GM19452 (cell line): ENCODE results near the gene TPD52L1.
A peak's percentile ranks its signal among the peaks of the same experiment; 100 is the strongest.

Experiments
- ATAC-seq: cut with Tn5 transposase; IDR thresholded peaks from one replicate; pipeline ENCODE4 v1.9.1; 2021; ENCODE audit not compliant: unreplicated experiment

TPD52L1 gene

DNA sequence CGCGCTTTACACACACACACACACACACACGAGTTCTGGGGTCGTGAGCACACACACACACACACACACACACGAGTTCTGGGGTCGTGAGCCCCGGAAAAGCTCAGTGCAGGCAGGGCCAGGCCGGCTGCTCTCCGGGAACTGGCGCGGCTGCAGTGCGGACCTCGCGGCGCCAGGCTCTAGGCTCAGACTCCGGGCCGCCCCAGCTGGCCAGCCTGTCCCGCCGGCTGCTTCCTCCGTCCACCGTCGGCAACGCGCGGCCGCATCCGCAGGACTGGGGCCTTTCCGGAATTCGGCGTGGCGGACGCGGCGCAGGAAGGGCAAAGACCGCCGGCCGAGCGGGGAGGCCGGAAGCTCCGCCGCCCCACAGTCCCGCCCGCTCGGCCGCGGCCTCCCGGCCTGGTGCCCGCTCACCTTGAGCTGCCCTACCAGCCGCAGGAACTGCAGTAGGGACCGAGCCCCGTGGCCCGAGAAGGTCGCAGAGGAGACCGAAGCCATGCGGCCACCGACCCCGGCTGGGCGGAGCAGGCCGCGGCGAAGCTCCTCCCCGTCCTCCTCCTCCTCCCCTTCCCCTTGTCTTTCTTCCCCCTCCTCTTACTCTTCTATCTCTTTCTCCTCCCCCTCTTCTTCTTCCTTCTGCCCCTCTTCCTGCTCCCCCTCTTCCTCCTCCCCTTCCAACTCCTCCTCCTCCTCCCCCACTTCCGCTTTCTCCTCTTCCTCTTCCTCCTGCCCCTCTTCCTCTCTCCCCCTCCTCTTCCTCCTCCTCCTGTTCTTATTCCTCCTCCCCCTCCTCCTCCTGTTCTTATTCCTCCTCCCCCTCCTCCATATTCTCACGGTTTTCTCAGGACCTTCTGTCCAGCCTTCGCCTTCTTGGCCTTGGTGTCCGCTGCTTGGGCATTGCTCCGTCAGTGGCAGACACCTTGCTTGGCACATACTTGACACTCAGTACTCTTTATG lies 148.1 kb downstream of the TPD52L1 start, which contains the start of gene HDDC2:
Gene HDDC2 (minus strand): TSS at position 533 of the 957 bp plus-strand sequence. CDS start 35 bp downstream, at position 498.
- ATAC-seq = peak; percentile 82

DNA sequence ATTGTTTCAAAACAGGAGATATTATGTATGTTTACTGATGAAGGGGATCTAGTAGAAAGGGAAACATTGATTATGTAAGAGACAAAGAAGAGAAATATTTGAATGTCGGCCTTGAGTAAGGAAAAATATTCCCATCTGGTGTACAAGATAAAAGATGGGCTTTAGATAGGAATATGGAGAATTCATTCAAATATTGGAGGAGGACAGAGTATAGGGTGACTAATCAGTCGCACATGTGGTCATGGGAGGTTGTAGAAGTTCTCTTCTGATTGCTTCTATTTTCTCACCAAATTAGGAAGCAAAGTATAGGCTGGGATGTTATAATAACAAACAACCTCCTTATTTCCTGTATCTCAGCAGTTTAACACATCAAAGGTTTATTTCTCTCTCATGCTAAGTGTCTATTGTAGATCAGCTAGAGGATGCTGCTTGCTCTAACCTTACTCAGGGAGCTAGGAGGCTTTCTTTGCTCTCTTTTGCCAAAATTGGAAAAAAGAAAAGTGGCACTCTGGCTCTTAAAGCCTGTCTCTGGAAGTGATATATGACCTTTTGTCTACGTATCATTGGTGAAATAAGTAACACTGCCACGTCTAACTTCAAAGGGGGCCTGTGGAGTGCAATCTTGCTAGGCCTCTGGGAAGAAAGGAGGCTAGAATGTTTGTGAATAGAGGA lies 149.4 kb downstream of the TPD52L1 start:
- no peak for ATAC-seq

DNA sequence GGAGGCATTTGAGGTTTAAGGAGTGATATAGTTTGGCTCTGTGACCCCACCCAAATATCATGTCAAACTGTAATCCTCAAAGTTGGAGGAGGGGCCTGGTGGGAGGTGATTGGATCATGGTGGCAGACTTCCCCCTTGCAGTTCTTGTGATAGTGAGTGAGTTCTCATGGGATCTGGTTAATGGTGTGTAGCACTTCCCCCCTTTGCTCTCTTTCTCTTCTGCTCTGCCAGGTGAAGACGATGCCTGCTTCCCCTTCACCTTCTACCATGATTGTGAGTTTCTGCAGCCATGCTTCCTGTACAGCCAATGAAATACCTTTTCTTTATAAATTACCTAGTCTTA lies 149.9 kb downstream of the TPD52L1 start:
- ATAC-seq = no peak

DNA sequence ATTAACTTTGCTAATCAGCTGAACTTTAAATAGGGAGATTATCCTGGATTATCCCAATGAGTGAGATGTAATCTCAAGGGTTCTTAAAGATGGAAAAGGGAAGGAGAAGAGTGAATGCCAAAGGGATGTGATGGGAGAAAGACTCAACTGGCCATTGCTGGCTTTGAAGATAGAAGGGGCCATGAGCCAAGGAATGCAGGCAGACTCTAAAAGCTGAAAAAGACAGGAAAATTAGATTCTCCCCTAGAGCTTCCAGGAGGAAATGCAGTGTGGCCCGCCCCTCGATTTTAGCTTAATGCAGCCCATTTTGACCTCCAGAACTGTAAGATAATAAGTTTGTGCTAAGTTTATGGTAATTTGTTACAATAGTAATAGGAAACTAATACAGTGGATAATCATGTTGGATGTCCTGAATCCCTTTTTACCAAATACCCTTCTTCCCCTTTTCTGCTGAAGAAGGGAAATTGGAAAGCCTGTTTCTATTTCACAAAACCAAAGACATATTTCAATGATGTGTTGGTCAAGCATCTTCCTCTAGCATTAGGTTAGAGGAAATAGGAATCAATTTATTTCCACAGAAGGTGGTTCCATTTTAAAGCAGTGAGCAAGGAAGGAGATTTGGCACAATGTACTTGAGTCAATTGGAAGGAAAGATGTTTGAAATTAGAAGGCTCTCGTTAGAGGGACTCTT lies 151.5 kb downstream of the TPD52L1 start:
- ATAC-seq = no peak

DNA sequence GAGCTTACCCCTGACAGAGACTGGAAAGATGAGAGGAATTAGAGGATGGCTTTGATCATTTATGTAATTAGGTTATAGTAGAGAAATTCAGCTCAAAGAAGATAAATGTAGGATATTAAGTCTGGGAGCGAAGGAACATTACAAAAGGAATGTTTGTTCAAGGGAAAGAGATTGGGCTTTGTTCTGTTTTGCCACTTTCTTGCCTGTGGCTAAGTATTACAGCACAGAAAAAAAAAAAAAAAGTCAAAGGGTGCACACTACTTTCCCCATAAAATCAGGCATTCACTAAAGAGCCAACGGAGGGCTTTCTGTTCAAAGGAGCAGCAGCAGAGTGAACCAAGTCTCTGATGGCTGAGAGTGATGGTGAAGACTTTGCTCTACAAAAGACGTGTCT lies 153.2 kb downstream of the TPD52L1 start:
- ATAC-seq = no peak

DNA sequence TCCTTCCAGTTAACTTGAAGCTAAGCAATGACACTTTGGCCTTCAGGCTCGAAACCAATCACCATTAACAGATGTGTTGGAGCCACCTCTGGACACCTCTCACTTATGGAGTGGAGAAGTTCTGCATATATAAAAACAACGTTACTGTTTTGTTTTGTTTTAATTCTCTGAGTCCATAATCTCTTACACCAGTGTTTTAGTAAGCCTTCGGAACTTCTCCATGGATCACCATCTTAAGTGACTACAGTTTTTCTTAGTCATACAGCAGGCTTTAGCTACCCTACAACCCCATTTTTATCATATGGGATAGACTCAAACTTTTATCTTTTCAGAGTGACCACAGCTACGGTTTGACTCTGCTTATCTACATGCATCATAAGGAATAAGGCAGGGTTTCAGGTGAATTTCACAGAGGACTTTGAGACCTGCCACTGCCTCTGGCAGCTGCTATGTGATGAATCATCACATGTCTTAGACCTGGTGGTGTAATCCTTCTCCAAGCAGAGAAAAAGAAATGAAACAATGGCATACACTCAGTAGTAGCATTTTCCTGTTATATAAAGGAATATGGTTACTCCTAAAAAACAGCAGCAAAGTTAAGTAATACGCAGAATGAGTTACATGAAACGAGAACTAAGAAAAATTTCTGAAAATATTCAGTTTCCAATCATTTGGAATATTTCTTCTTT lies 153.7 kb downstream of the TPD52L1 start:
- ATAC-seq = no peak

DNA sequence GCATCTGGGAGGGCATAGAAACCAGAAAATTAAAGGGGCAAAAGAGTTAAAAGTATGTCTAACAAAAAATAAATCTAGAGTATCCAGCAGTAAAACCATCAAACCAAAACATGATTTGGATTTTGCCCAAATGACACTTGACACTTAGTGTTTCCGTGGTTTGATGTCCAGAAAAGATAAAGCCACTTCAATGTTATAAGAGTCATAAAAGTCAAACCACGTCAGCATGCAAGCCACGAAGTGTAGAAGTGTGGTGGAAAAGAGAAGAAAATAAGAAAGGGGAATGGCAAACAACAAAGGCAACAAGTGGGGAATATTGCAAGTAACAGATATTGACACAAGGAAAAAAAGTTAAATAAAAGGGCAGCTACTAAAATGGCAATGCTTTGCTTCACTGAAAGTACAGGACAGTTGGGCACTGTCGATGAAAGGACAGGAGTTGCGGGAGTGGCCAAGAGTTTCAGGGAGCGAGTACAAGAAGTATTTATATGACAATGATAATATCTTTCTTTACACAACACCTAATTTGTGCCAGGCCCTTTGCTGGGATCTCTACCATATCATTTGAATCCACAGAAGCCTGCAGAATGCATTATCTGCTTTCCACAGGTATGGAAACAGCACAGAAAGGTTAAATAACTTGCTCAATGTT lies 154.5 kb downstream of the TPD52L1 start:
- no peak for ATAC-seq

DNA sequence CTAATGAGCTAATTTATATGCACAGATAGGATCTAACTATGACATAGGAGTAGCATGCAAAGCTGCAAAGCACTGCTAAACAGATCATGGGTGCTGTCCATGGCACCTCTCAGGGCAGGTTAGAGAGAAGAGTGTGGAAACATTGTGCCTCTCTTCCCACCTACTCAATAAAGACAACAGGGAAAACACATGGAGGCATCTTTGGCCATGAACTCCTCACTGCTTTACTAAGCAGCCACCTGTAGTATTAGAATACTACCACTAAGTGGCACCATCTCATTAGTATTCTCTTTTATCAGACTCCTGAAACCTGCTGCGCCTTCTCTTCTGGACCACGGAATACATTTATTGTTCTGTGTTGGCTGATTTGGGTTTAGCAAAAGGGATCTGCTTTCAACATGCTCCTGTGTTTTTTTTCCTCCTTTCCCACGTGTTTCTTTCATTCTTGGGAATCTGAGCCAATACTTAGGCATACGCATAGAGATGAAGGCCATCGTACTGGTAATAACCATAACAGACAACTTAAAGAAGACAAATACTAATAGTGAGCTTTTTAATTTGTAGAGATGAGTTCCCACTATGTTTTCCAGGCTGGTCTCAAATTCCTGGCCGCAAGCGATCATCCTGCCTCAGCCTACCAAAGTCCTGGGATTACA lies 157.5 kb downstream of the TPD52L1 start:
- peak; percentile 82 for ATAC-seq

DNA sequence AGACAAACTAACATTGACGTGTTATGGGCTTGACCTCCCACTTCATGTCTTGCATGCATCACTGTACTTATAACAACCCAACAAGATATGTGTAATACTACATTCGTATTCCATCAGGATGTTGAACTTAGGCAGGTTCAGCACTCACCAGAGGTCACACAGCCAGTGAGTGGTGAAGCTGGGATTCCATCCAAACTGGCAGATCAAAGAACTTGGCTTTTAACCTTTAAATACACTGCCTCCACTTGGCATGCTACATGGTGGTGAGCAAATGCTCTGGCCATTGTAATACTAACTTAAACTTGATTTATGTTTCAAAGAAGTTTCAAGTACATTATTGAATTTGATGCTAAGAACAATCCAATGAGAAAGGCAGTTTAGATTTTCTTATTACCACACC lies 158.9 kb downstream of the TPD52L1 start:
- no peak for ATAC-seq

DNA sequence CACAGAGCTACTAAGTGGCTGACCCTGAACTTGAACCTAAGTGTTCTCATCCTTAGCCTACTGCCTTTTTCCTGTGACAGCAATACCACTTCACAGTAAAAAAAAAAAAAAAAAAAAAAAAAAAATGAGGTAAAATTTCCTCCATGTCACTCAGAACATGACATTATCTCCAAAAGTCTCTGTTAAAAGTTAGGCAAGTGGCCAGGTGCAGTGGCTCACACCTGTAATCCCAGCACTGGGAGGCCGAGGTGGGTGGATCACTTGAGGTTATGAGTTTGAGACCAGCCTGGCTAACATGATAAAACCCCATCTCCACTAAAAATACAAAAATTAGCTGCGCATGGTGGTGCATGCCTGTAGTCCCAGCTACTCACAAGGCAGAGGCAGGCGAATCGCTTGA lies 159.4 kb downstream of the TPD52L1 start:
- no peak for ATAC-seq
